GM12878 (cell line): Measurements from ENCODE around the gene KBTBD7.

Experiments
- DPF2 ChIP-seq: fragments of 450-650 bp; IDR thresholded peaks from 2 replicates; pipeline ENCODE4 v1.6.1; 2017; ENCODE audit warnings: mild to moderate bottlenecking
- KDM1A ChIP-seq: fragments of 200-600 bp; sonication (generic); IDR thresholded peaks from 2 replicates; pipeline ENCODE4 v1.6.1; 2016; ENCODE audit warnings: borderline replicate concordance
- PBX3 ChIP-seq: IDR thresholded peaks from 2 replicates; pipeline ENCODE4 v1.6.1; 2011; ENCODE audit warnings: mild to moderate bottlenecking, low read depth, low read length, moderate library complexity; ENCODE audit not compliant: insufficient replicate concordance
- RAD21 ChIP-seq: IDR thresholded peaks from 2 replicates; pipeline ENCODE4 v1.6.1; 2011; ENCODE audit warnings: mild to moderate bottlenecking, low read depth, low read length, moderate library complexity; ENCODE audit not compliant: insufficient read depth
- RBBP5 ChIP-seq: fragments of 200-600 bp; sonication (generic); conservative IDR thresholded peaks from 2 replicates; pipeline ENCODE4 v1.6.1; 2016
- TAF1 ChIP-seq: IDR thresholded peaks from 2 replicates; pipeline ENCODE4 v1.6.1; 2011; ENCODE audit warnings: mild to moderate bottlenecking, low read depth, low read length, borderline replicate concordance

DNA sequence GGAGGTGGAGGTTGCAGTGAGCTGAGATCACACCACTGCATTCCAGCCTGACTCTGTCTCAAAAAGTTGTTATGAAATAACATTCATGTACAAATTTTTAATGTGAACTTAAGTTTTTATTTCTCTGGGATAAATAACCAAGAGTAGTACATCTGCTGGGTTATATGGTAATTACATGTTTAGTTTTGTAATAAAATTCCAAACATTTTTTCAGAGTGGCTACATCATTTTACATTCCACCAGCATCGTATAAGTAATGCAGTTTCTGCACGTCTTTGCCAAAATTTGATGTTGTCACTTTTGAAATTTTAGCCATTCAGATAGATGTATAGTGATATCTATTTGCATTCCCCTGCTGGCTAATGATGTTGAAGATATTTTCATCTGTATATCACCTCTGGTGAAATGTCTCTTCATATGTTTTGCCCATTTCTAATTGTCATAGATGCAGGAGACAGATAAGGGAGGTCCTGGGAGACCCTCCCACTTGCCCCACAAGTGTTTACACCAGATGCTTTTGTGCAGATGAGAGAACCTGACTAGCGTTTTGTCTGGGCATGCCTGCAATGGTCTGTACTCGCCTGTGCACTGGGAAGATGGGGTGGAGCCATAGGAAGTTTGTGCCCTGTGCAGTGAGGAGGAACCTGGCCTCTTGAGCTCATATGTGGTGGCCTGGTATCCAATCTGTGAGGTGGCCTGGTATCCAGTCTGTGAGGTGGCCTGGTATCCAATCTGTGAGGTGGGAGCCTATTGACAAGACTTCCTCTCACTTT lies 49.0 kb downstream of the KBTBD7 start:
- TF ChIP-seq RBBP5 (no peak), DPF2 (no peak), RAD21 (no peak), PBX3 (no peak), TAF1 (no peak), KDM1A (no peak)
